Measurements from ENCODE around the gene AADACL2. TPM values are rescaled to one million over a fixed set of nuclear protein-coding genes. Genes with fewer than 3 reads are reported as not detected.
"Not testable (repeated sequence)": the region's sequence is repeated elsewhere in the genome, so short reads cannot be mapped to it uniquely, and the experiment has no call there.

The AADACL2 gene
- total and polyA plus RNA-seq, 4 donors: not detected

- TF ChIP-seq, protein P1, sequence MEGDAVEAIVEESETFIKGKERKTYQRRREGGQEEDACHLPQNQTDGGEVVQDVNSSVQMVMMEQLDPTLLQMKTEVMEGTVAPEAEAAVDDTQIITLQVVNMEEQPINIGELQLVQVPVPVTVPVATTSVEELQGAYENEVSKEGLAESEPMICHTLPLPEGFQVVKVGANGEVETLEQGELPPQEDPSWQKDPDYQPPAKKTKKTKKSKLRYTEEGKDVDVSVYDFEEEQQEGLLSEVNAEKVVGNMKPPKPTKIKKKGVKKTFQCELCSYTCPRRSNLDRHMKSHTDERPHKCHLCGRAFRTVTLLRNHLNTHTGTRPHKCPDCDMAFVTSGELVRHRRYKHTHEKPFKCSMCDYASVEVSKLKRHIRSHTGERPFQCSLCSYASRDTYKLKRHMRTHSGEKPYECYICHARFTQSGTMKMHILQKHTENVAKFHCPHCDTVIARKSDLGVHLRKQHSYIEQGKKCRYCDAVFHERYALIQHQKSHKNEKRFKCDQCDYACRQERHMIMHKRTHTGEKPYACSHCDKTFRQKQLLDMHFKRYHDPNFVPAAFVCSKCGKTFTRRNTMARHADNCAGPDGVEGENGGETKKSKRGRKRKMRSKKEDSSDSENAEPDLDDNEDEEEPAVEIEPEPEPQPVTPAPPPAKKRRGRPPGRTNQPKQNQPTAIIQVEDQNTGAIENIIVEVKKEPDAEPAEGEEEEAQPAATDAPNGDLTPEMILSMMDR (IDR thresholded peaks at IDR 0.05; ENCODE audit: low read depth, low read length, missing input control): no peak
- TF ChIP-seq HNF4A (conservative IDR thresholded peaks at IDR 0.05) (no peak), RXRA (IDR thresholded peaks at IDR 0.05) (no peak), RAD21 (IDR thresholded peaks at IDR 0.05) (no peak), FOXA1 (IDR thresholded peaks at IDR 0.05) (no peak)
Measured at GRCh38 chr3:151787626-151788025, 53.9 kb downstream of the AADACL2 start (continued).

DNA sequence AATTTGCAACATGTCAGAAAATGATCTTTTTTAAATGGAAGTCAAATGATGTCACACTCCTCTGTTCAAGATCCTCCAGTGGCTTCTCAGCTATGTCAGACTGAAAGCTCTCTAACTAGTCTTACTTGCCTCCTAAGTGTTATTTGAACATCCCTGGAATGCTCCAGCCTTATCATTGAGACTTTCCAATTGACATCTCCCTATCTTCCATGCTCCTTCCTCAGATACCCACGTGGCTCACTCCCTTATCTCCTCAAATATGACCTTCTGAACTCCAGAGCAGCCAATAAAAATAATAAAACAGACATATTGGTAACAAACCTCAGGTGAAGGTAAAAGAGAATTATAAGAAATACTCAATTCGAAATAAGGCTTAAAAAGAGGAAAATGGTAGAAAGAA lies 54.7 kb downstream of the AADACL2 start:
- no peak overlapping the region for H3K27ac ChIP-seq (ENCODE audit: low read depth in 1 of 2, low read length in 2 of 2)
- WGBS: 57% methylated on average over 2 of the region's 2 CpGs
- no peak overlapping the region for H3K4me3 ChIP-seq (ENCODE audit: low read depth in 1 of 3, low read length in 3 of 3)
- no peak for DNase-seq (ENCODE audit: low spot score)
- TF ChIP-seq RXRA (IDR thresholded peaks at IDR 0.05): no peak
- no peak for TF ChIP-seq YY1 (IDR thresholded peaks at IDR 0.05)
- TF ChIP-seq, protein P2, sequence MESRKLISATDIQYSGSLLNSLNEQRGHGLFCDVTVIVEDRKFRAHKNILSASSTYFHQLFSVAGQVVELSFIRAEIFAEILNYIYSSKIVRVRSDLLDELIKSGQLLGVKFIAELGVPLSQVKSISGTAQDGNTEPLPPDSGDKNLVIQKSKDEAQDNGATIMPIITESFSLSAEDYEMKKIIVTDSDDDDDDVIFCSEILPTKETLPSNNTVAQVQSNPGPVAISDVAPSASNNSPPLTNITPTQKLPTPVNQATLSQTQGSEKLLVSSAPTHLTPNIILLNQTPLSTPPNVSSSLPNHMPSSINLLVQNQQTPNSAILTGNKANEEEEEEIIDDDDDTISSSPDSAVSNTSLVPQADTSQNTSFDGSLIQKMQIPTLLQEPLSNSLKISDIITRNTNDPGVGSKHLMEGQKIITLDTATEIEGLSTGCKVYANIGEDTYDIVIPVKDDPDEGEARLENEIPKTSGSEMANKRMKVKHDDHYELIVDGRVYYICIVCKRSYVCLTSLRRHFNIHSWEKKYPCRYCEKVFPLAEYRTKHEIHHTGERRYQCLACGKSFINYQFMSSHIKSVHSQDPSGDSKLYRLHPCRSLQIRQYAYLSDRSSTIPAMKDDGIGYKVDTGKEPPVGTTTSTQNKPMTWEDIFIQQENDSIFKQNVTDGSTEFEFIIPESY (IDR thresholded peaks at IDR 0.05): no peak
- TF ChIP-seq HNF4A (conservative IDR thresholded peaks at IDR 0.05): no peak
- no peak for TF ChIP-seq REST (IDR thresholded peaks at IDR 0.05)
- TF ChIP-seq RAD21 (IDR thresholded peaks at IDR 0.05): no peak
- no peak for TF ChIP-seq FOXA2 (IDR thresholded peaks at IDR 0.05)
- no peak for TF ChIP-seq SP1 (IDR thresholded peaks at IDR 0.05)
- TF ChIP-seq EGR1 (IDR thresholded peaks at IDR 0.05; ENCODE audit: low read depth in 2 of 2): no peak
- TF ChIP-seq FOXA1 (IDR thresholded peaks at IDR 0.05): no peak
- TF ChIP-seq GABPA (IDR thresholded peaks at IDR 0.05 in 1 of 2, conservative IDR thresholded peaks at IDR 0.05 in 1 of 2): no peak
- TF ChIP-seq HNF4G (IDR thresholded peaks at IDR 0.05): no peak
- no peak overlapping the region for H3K9ac ChIP-seq (ENCODE audit: low read depth in 1 of 2, low read length in 2 of 2)
- no peaks in the 10 kb centered on the region for H3K9me3 ChIP-seq (ENCODE audit: control insufficient read depth in 4 of 4, low read length in 3 of 4)
- H3K27me3 ChIP-seq (ENCODE audit: control insufficient read depth in 4 of 4, insufficient read depth in 4 of 4, low read length in 3 of 4): no peaks in the 10 kb centered on the region
- no peaks in the 10 kb centered on the region for H3K36me3 ChIP-seq (ENCODE audit: control insufficient read depth in 4 of 4, insufficient read depth in 3 of 4, low read depth in 1 of 4, low read length in 3 of 4)
- H3K4me1 ChIP-seq (ENCODE audit: control insufficient read depth in 4 of 4, insufficient read depth in 4 of 4, low read length in 3 of 4): no peaks in the 10 kb centered on the region

- Histone ChIP-seq H3K4me3 (ENCODE audit: low read depth in 1 of 3, low read length in 3 of 3) (no peak overlapping the region), H3K27me3 (ENCODE audit: control insufficient read depth in 4 of 4, insufficient read depth in 4 of 4, low read length in 3 of 4) (no peaks in the 10 kb centered on the region), H3K36me3 (ENCODE audit: control insufficient read depth in 4 of 4, insufficient read depth in 3 of 4, low read depth in 1 of 4, low read length in 3 of 4) (no peaks in the 10 kb centered on the region), H3K27ac (ENCODE audit: low read depth in 1 of 2, low read length in 2 of 2) (no peak overlapping the region), H3K9me3 (ENCODE audit: control insufficient read depth in 4 of 4, low read length in 3 of 4) (no peaks in the 10 kb centered on the region), H3K4me1 (ENCODE audit: control insufficient read depth in 4 of 4, insufficient read depth in 4 of 4, low read length in 3 of 4) (peaks cover 0 to 4% (median 1%) of the 10 kb centered on the region in 4 donors), H3K9ac (ENCODE audit: low read depth in 1 of 2, low read length in 2 of 2) (no peak overlapping the region)
- DNase-seq (ENCODE audit: low spot score): no peak
- 64% methylated on average over 1 of the region's 1 CpG for WGBS
- TF ChIP-seq GABPA (IDR thresholded peaks at IDR 0.05 in 1 of 2, conservative IDR thresholded peaks at IDR 0.05 in 1 of 2) (no peak), REST (IDR thresholded peaks at IDR 0.05) (no peak)
Measured at GRCh38 chr3:151789853-151790463, 56.2 kb downstream of the AADACL2 start.

DNA sequence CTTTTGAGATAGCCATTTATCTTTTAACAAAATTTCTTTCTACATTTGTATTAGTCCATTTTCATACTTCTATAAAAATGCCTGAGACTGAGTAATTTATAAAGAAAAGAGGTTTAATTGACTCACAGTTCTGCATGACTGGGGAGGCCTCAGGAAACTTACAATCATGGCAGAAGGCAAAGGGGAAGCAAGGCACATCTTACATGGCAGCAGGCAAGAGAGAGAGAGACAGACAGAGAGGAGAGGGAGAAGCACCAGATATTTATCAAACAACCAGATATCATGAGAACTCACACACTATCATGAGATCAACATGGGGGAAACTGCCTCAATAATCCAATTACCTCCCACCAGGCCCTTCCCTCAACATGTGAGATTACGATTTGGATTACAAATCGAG lies 57.0 kb downstream of the AADACL2 start:
- not testable (repeated sequence) for H3K27me3 ChIP-seq (ENCODE audit: control insufficient read depth in 4 of 4, insufficient read depth in 4 of 4, low read length in 3 of 4); H3K9me3 ChIP-seq (ENCODE audit: control insufficient read depth in 4 of 4, low read length in 3 of 4); H3K4me3 ChIP-seq (ENCODE audit: low read depth in 1 of 3, low read length in 3 of 3); H3K27ac ChIP-seq (ENCODE audit: low read depth in 1 of 2, low read length in 2 of 2); DNase-seq (ENCODE audit: low spot score); H3K36me3 ChIP-seq (ENCODE audit: control insufficient read depth in 4 of 4, insufficient read depth in 3 of 4, low read depth in 1 of 4, low read length in 3 of 4); H3K9ac ChIP-seq (ENCODE audit: low read depth in 1 of 2, low read length in 2 of 2); H3K4me1 ChIP-seq (ENCODE audit: control insufficient read depth in 4 of 4, insufficient read depth in 4 of 4, low read length in 3 of 4)
- WGBS: 95% methylated on average over 2 of the region's 2 CpGs

Measured in liver (tissue), 9 donors.